Esophagus squamous epithelium (tissue), 5 donors: ENCODE results near the gene MUCL1. TPM values are rescaled to one million over a fixed set of nuclear protein-coding genes. Genes with fewer than 3 reads are reported as not detected.

ENCODE experiments used
- DNase-seq: peaks from one replicate; lab custom pipeline; 2025; lab: John Stamatoyannopoulos, UW
- H3K27ac ChIP-seq, 4 donors: fragments of 200-600 bp; sonication (generic); one replicate each; pipeline ENCODE4 v1.5.1; 2016 to 2019; ENCODE audit warnings: mild to moderate bottlenecking in 1 of 4
- H3K27me3 ChIP-seq, 4 donors: fragments of 200-600 bp; sonication (generic); 1 replicate in 3 of 4; 2 replicates in 1 of 4; pipeline versions ENCODE4 v1.5.1 to v1.6.0; 2017 to 2021; ENCODE audit warnings: antibody characterized with exemption in 1 of 4
- H3K36me3 ChIP-seq, 3 donors: fragments of 200-600 bp; sonication (generic); one replicate each; pipeline ENCODE4 v1.5.1; 2016 to 2019
- H3K4me1 ChIP-seq, 3 donors: fragments of 200-600 bp; sonication (generic); one replicate each; pipeline ENCODE4 v1.5.1; 2017 to 2019
- H3K4me3 ChIP-seq, 4 donors: fragments of 200-600 bp; sonication (generic); 1 replicate in 3 of 4; 2 replicates in 1 of 4; pipeline ENCODE4 v1.5.1; 2016 to 2019; ENCODE audit warnings: mild to moderate bottlenecking in 2 of 4, moderate library complexity in 1 of 4
- H3K9me3 ChIP-seq, 3 donors: fragments of 200-600 bp; sonication (generic); one replicate each; pipeline ENCODE4 v1.5.1; 2016 to 2019
- POLR2A ChIP-seq, 4 donors: fragments of 450-650 bp; IDR thresholded peaks; one replicate each; pipeline ENCODE4 v1.6.1; 2017; ENCODE audit warnings: antibody characterized with exemption in 4 of 4, mild to moderate bottlenecking in 4 of 4, moderate library complexity in 3 of 4
- WGBS, 2 donors: methylation state at CpG; one replicate each; pipeline ENCODE4 v1.1.5; 2018; 5-methylcytosine and 5-hydroxymethylcytosine counted together
- intact Hi-C: fragments of 100-400 bp; cut with DNase I; formaldehyde crosslinking; loops from one replicate; pipeline ENCODE4 v1.15.0; 2022
- total RNA-seq, 4 donors: library from RNA; depleted of rRNA; stranded (reverse); fragments of >200 nt; gene quantifications; one replicate each; pipeline ENCODE4 v1.1.0, GENCODE V29; 2016
- TF ChIP-seq, protein P1 (sequence below), 6 experiments: fragments of 450-650 bp in 4 of 6; fragments of 200-600 bp in 2 of 6; sonication (generic) in 2 of 6; IDR thresholded peaks; one replicate each; pipeline ENCODE4 v1.5.1; 2016 to 2019; ENCODE audit warnings: antibody characterized with exemption in 6 of 6, mild to moderate bottlenecking in 4 of 6, moderate library complexity in 4 of 6
- donor health status: DM: yes; HTN: yes; CAD: no.

The MUCL1 gene, protein sequence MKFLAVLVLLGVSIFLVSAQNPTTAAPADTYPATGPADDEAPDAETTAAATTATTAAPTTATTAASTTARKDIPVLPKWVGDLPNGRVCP
- 1 to 10 TPM in 1 of 4 donors, not detected in 3; 1.1 TPM for total RNA-seq

DNA sequence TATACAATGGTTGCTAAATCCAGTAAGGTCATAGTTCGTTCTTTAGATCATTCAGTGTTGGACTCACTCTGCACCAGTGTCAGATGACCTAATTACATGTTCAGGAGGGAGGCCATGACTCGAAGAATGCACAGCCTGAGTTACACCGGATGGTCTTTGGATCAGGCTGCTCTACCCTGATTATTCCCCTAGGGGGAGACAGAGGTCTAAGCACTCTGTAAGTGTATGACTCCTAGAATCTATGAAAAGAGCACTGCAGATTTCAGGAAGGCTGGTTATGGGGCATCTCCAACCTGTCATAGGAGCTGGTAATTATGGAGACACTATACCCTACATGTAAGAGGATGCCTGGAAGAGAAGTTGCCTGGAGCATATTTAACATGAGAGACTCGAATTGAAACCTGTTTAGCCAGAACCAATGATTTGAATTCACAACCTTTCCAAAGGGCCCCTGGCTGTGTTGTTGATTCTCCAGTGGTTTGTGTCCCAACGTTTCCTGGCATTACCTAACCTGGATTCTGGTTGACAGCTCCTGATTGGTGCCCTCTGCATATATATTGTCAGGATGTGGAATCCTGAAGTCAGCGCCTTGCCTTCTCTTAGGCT, at the start of gene MUCL1:
Gene MUCL1, plus strand, starts transcription at position 584 of the 606 bp plus-strand sequence. CDS start 67 bp downstream, outside the sequence.
- H3K27ac ChIP-seq: no peak within 1 kb of the TSS
- no peak for DNase-seq

DNA sequence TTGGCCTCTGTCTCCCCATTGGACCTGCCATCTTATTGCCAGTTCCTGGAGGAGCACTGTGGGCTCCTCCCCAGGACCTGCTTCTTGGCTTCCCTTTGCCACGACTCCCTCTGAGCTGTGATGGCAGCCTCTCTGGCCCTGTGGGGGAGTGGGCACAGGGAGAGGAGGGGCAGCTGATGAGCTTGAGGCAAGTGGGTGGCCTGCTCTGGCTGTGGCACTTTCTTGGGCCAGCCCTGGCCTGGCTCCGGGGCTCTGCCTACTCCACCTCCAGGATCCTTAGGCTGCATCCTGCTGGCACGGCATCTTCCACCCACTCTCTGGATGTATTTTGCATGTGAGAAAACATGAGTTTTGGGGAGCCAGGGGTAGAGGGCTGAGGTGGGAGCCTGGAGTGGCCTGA, 32.6 kb upstream of the MUCL1 start:
- DNase-seq: no peak
- H3K27ac ChIP-seq: no peak overlapping the region
- 80 to 90% methylated on average over 2 to 3 of the region's 3 CpGs for WGBS, 2 donors
- H3K27me3 ChIP-seq: no peaks in the 10 kb centered on the region
- peaks cover 0 to 7% (median 0%) of the 10 kb centered on the region in 3 donors for H3K9me3 ChIP-seq
- no peaks in the 10 kb centered on the region for H3K36me3 ChIP-seq
- intact Hi-C loops: no loop called here
- no peak overlapping the region for H3K4me3 ChIP-seq
- TF ChIP-seq, protein P1, sequence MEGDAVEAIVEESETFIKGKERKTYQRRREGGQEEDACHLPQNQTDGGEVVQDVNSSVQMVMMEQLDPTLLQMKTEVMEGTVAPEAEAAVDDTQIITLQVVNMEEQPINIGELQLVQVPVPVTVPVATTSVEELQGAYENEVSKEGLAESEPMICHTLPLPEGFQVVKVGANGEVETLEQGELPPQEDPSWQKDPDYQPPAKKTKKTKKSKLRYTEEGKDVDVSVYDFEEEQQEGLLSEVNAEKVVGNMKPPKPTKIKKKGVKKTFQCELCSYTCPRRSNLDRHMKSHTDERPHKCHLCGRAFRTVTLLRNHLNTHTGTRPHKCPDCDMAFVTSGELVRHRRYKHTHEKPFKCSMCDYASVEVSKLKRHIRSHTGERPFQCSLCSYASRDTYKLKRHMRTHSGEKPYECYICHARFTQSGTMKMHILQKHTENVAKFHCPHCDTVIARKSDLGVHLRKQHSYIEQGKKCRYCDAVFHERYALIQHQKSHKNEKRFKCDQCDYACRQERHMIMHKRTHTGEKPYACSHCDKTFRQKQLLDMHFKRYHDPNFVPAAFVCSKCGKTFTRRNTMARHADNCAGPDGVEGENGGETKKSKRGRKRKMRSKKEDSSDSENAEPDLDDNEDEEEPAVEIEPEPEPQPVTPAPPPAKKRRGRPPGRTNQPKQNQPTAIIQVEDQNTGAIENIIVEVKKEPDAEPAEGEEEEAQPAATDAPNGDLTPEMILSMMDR (IDR thresholded peaks at IDR 0.05): no peak
- TF ChIP-seq POLR2A (IDR thresholded peaks at IDR 0.05): no peak
- no peaks in the 10 kb centered on the region for H3K4me1 ChIP-seq

More for the DNA sequence above, at the start of gene MUCL1:
- WGBS, 2 donors: 29 to 39% methylated on average over 6 of the region's 6 CpGs
- Histone ChIP-seq H3K27me3 (no peaks in the 10 kb centered on the region), H3K4me1 (no peaks in the 10 kb centered on the region), H3K36me3 (no peaks in the 10 kb centered on the region), H3K4me3 (no peak within 1 kb of the TSS), H3K9me3 (no peaks in the 10 kb centered on the region)
- TF ChIP-seq POLR2A (IDR thresholded peaks at IDR 0.05): no peak
- TF ChIP-seq, protein P1 (IDR thresholded peaks at IDR 0.05): peak; percentile 41 to 89 (median 73)
- intact Hi-C loops: no loop called here

DNA sequence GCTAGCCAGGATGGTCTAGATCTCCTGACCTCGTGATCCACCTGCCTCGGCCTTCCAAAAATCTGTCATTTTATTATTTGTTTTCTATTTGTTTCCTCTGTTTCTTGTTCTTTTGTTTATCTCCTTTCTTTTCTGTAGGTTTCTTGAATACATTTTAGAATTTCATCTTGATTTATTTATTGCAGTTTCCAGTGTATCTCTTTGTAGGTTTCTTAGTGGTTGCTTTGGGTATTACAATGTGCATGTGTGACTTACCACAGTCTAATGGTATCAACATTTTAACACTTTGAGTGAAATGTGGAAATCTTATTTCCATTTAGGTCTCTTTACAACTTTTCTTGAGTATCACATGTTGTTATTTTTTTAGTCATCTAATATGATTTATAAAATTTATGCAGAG, 29.9 kb upstream of the MUCL1 start:
- Histone ChIP-seq H3K27me3 (no peaks in the 10 kb centered on the region), H3K9me3 (peaks cover 0 to 7% (median 0%) of the 10 kb centered on the region in 3 donors), H3K4me3 (no peak overlapping the region), H3K36me3 (no peaks in the 10 kb centered on the region), H3K27ac (no peak overlapping the region), H3K4me1 (no peaks in the 10 kb centered on the region)
- DNase-seq: no peak
- intact Hi-C loops: no loop called here
- no peak for TF ChIP-seq POLR2A (IDR thresholded peaks at IDR 0.05)
- TF ChIP-seq, protein P1 (IDR thresholded peaks at IDR 0.05): peak in 3 of 6 experiments; percentile 24 to 33 (median 27)
- WGBS, 2 donors: 80 to 87% methylated on average over 2 of the region's 2 CpGs

DNA sequence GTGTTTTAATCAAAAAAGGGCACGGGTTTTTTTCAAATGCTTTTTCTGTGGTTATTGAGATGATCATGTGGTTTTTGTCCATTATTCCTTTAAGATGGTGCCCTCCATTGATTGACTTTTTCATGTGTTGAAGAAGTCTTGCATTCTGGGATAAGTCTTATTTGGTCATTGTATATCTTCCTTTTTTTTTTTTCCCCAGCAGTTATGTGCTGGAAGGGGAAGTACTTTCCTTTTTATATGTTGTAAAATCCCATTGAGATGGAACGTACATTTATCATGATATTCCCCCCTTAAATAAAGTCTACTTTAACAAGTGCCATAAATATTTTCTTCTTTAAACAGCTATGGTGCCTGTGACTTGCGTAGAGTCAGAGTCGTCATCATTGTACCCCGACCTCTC, 24.8 kb upstream of the MUCL1 start:
- 67 to 82% methylated on average over 5 of the region's 5 CpGs for WGBS, 2 donors
- Histone ChIP-seq H3K36me3 (no peaks in the 10 kb centered on the region), H3K9me3 (no peaks in the 10 kb centered on the region), H3K27me3 (no peaks in the 10 kb centered on the region), H3K4me3 (no peak overlapping the region), H3K4me1 (no peaks in the 10 kb centered on the region), H3K27ac (no peak overlapping the region)
- no peak for TF ChIP-seq POLR2A (IDR thresholded peaks at IDR 0.05)
- TF ChIP-seq, protein P1 (IDR thresholded peaks at IDR 0.05): no peak
- intact Hi-C loops: no loop called here
- no peak for DNase-seq

DNA sequence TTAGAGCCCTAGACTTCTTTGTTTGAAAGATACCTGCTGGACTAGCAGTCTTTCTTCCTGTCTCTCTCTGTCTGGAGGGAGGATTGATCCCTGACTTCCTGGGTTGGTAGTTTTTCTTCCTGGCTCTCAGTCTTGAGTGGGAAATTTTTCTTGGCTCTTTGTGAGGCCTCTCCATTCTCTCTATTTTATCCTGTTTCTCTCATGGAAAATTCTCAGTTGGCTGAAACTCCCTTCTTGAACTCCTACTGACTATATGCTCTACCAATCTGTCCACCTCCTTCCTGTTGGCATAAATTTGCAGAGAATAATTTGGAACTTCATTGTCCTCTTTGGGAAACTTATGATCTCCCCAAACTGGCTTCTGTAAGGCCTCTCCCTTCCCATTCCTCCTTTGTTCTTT, 24.1 kb upstream of the MUCL1 start:
- H3K36me3 ChIP-seq: no peaks in the 10 kb centered on the region
- no peaks in the 10 kb centered on the region for H3K4me1 ChIP-seq
- no peak for DNase-seq
- intact Hi-C loops: no loop called here
- no peaks in the 10 kb centered on the region for H3K9me3 ChIP-seq
- H3K27ac ChIP-seq: no peak overlapping the region
- TF ChIP-seq POLR2A (IDR thresholded peaks at IDR 0.05): no peak
- TF ChIP-seq, protein P1 (IDR thresholded peaks at IDR 0.05): no peak
- no peak overlapping the region for H3K4me3 ChIP-seq
- H3K27me3 ChIP-seq: no peaks in the 10 kb centered on the region
